ENCODE results near the gene HELZ2.

HELZ2 gene

GRCh38 chr20:63597651-63598478 is 23.8 kb upstream of the HELZ2 start:
- DNase-seq: no peak

- DNase-seq: no peak
Observed at GRCh38 chr20:63596423-63596822, 22.4 kb upstream of the HELZ2 start.

- DNase-seq: no peak
Observed at GRCh38 chr20:63595416-63596127, 21.5 kb upstream of the HELZ2 start.

GRCh38 chr20:63594043-63594561 is 20.1 kb upstream of the HELZ2 start:
- no peak for DNase-seq

GRCh38 chr20:63592661-63593060 is 18.6 kb upstream of the HELZ2 start:
- DNase-seq: no peak

GRCh38 chr20:63591786-63592355 is 17.8 kb upstream of the HELZ2 start:
- no peak for DNase-seq

GRCh38 chr20:63591147-63591533 is 17.1 kb upstream of the HELZ2 start:
- DNase-seq: no peak

- no peak for DNase-seq
Observed at GRCh38 chr20:63590218-63591146, 16.4 kb upstream of the HELZ2 start.

- DNase-seq: no peak
Observed at GRCh38 chr20:63589261-63590217, 15.5 kb upstream of the HELZ2 start.

GRCh38 chr20:63588641-63589041 is 14.6 kb upstream of the HELZ2 start:
- no peak for DNase-seq

- no peak for DNase-seq
Observed at GRCh38 chr20:63587776-63588591, 13.9 kb upstream of the HELZ2 start.

GRCh38 chr20:63587256-63587655 is 13.2 kb upstream of the HELZ2 start:
- DNase-seq: no peak

GRCh38 chr20:63586797-63587196 is 12.8 kb upstream of the HELZ2 start:
- no peak for DNase-seq

- no peak for DNase-seq
Observed at GRCh38 chr20:63585616-63586565, 11.9 kb upstream of the HELZ2 start.

GRCh38 chr20:63582382-63583063 is 8.5 kb upstream of the HELZ2 start:
- DNase-seq: no peak

- peak in 1 of 2 experiments; percentile 56 for DNase-seq
Observed at GRCh38 chr20:63580796-63581461, 6.9 kb upstream of the HELZ2 start.

GRCh38 chr20:63579017-63579694 is 5.1 kb upstream of the HELZ2 start:
- no peak for DNase-seq

Measured in NCI-H446 (cell line).